GM12875 (cell line): Measurements from ENCODE around the gene ERC2.

Source experiments
- H3K4me3 ChIP-seq: one replicate; pipeline ENCODE4 v1.5.1; 2011; ENCODE audit warnings: low read depth, low read length, control low read depth
- CTCF ChIP-seq: IDR thresholded peaks from 2 replicates; pipeline ENCODE4 v1.5.1; 2011; ENCODE audit warnings: low read depth, mild to moderate bottlenecking, control low read depth, inconsistent platforms, low read length, moderate library complexity, borderline replicate concordance; ENCODE audit not compliant: insufficient read depth

ERC2 gene

GRCh38 chr3:55543181-55543614, 925.1 kb downstream of the ERC2 start:
- no peak for TF ChIP-seq CTCF
- H3K4me3 ChIP-seq, result no peak overlapping the region

- TF ChIP-seq CTCF, result no peak
- H3K4me3 ChIP-seq, result no peak overlapping the region
Observed at GRCh38 chr3:55541456-55541855, 926.8 kb downstream of the ERC2 start.

GRCh38 chr3:55541016-55541415, 927.3 kb downstream of the ERC2 start:
- no peak overlapping the region for H3K4me3 ChIP-seq
- TF ChIP-seq CTCF, result no peak

GRCh38 chr3:55540579-55540978, 927.7 kb downstream of the ERC2 start:
- no peak overlapping the region for H3K4me3 ChIP-seq
- no peak for TF ChIP-seq CTCF

GRCh38 chr3:55538158-55538557, 930.1 kb downstream of the ERC2 start:
- no peak overlapping the region for H3K4me3 ChIP-seq
- TF ChIP-seq CTCF, result no peak

- no peak overlapping the region for H3K4me3 ChIP-seq
- TF ChIP-seq CTCF, result no peak
Observed at GRCh38 chr3:55537563-55537962, 930.7 kb downstream of the ERC2 start.

- no peak overlapping the region for H3K4me3 ChIP-seq
- TF ChIP-seq CTCF, result no peak
Observed at GRCh38 chr3:55537129-55537528, 931.1 kb downstream of the ERC2 start.
